NB4 (cell line): Measurements from ENCODE around the gene TARBP1.

Experiments used
- DNase-seq: peaks from one replicate; pipeline ENCODE4 v3.0.0; 2010; ENCODE audit warnings: low read depth
- H3K4me3 ChIP-seq: one replicate; pipeline ENCODE4 v1.5.1; 2011; ENCODE audit warnings: mild to moderate bottlenecking, low read depth, low read length, moderate library complexity
- CTCF ChIP-seq: IDR thresholded peaks from one replicate; pipeline ENCODE4 v1.5.1; 2012; ENCODE audit warnings: low read depth, low read length
- MAX ChIP-seq: IDR thresholded peaks from 2 replicates; pipeline ENCODE4 v1.6.1; 2011; ENCODE audit warnings: low read depth, low read length
- MYC ChIP-seq: IDR thresholded peaks from 2 replicates; pipeline ENCODE4 v1.6.1; 2011; ENCODE audit warnings: low read depth, low read length
- POLR2A ChIP-seq: IDR thresholded peaks from 2 replicates; pipeline ENCODE4 v1.6.1; 2011; ENCODE audit warnings: mild to moderate bottlenecking; ENCODE audit not compliant: insufficient read length; ENCODE audit errors: extremely low read depth

Gene TARBP1

GRCh38 chr1:234342774-234343173 lies 136.2 kb downstream of the TARBP1 start:
- H3K4me3 ChIP-seq: no peak overlapping the region
- DNase-seq: no peak
- TF ChIP-seq CTCF: no peak
- TF ChIP-seq POLR2A: no peak
- no peak for TF ChIP-seq MAX
- TF ChIP-seq MYC: no peak
